OCI-M2 (cell line): ENCODE data around the gene HDAC9.
"Not testable (repeated sequence)": the region's sequence is repeated elsewhere in the genome, so short reads cannot be mapped to it uniquely, and the experiment has no call there.

ENCODE experiments used
- DNase-seq: peaks from one replicate; lab custom pipeline; 2025; ENCODE audit not compliant: unreplicated experiment; lab: John Stamatoyannopoulos, UW

The HDAC9 gene

GRCh38 chr7:18996583-18996982 is 501.0 kb downstream of the HDAC9 start:
- no peak for DNase-seq

- no peak for DNase-seq
These were observed 502.1 kb downstream of the HDAC9 start for GRCh38 chr7:18997477-18998150.

- no peak for DNase-seq
These were observed 504.9 kb downstream of the HDAC9 start for GRCh38 chr7:19000410-19000809.

DNA sequence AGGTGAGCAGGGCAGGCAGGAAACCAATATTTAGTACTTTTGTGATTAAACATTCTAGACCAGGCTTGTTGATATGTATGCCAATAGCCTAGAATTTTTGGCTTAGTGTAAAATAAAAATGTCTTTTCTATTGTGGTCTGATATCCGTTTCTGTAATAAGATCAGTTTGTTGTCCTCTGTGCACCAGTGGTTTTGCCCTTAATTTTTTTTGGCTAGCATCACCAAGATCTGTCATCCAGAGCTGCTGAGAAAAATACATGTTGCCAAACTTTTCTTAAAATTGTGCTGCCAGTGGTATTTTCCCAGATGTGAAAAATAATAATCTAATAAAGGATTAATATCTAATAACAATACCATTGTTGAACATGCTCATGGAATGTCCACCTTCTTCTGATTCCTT is 506.3 kb downstream of the HDAC9 start:
- no peak for DNase-seq

- no peak for DNase-seq
These were observed 513.8 kb downstream of the HDAC9 start for GRCh38 chr7:19009241-19009935.

DNA sequence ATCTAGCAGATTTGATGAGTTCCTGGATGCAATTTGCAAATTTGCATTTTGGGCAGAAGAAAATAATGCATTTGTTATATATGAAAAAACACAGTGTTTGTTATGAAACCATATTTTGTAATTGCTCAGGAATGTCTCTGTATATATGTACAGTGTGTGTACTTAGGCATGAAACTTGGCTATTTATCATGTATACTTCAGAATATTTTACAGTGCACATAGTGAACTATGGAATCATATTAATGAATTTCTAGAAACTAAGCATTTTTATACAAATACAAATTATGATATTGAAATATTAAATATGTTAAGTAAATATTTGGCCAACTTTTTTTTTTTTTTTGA is 514.4 kb downstream of the HDAC9 start:
- DNase-seq, result no peak

- no peak for DNase-seq
These were observed 515.7 kb downstream of the HDAC9 start for GRCh38 chr7:19011212-19011611.

DNA sequence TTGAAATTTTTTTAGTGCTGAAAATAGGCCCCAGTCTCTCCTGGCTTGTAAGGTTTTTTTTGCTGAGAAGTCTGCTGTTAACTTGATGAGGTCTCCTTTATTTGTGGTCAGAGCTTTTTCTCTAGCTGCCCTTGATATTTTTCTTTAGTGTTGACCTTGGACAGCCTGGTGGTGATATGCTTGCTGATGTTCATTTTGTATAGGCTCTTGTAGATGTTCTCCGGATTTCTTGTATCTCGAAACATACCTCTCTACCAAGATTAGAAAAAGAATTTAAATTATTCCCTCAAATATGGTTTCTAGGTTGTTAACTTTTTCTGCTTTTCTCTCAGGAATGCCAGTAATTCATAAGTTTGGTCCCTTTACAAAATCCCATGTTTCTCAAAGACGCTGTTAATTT is 519.5 kb downstream of the HDAC9 start:
- DNase-seq, result no peak

- no peak for DNase-seq
These were observed 520.6 kb downstream of the HDAC9 start for GRCh38 chr7:19016140-19016539.

- no peak for DNase-seq
These were observed 521.8 kb downstream of the HDAC9 start for GRCh38 chr7:19017374-19017773.

GRCh38 chr7:19020062-19020461 is 524.5 kb downstream of the HDAC9 start:
- no peak for DNase-seq

GRCh38 chr7:19020711-19021110 is 525.2 kb downstream of the HDAC9 start:
- DNase-seq, result no peak

GRCh38 chr7:19023477-19023876 is 527.9 kb downstream of the HDAC9 start:
- no peak for DNase-seq

DNA sequence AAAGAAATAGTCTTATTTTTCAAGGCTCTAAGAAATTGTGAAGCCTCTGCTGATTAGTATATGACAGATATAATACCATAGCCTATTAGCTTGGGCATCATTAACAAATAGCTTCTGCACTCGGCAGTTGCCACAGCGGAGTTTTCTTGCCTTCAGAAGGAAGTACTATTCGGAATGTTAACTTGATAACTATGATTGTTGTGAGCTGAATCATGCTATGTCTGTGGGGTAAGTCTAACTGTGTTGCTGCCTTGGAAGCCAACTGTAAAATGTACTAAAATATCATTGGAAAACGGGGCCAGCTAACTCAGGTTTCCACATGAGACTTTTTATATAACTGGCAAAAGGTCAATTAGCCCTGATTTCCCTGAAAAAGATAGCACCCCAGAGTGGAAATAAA is 528.7 kb downstream of the HDAC9 start:
- DNase-seq, result no peak

DNA sequence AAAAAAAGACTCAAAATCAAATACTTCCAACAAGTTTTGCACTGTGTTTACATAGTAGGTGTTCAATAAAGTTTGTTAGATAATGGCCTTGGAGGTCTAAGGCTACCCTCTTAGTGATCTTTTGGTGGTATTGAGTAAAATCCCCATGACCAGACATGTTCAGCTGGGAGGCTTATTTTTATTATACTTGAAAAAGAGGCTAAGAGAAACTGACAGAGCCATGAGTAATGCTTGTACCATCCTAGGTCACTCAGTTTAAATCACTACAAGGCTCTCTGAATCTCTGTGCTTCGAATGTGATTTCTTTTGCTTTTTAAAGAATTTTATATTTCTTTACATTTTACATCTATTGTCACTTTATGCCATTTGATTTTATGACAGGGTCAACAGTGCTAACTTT is 531.3 kb downstream of the HDAC9 start:
- no peak for DNase-seq

- no peak for DNase-seq
These were observed 534.7 kb downstream of the HDAC9 start for GRCh38 chr7:19030281-19030680.

- DNase-seq, result not testable (repeated sequence)
These were observed 537.4 kb downstream of the HDAC9 start for GRCh38 chr7:19032942-19033341.

- DNase-seq, result no peak
These were observed 556.3 kb downstream of the HDAC9 start for GRCh38 chr7:19051767-19052375.
